ENCODE measurements around the gene BRD2.

Gene BRD2

DNA sequence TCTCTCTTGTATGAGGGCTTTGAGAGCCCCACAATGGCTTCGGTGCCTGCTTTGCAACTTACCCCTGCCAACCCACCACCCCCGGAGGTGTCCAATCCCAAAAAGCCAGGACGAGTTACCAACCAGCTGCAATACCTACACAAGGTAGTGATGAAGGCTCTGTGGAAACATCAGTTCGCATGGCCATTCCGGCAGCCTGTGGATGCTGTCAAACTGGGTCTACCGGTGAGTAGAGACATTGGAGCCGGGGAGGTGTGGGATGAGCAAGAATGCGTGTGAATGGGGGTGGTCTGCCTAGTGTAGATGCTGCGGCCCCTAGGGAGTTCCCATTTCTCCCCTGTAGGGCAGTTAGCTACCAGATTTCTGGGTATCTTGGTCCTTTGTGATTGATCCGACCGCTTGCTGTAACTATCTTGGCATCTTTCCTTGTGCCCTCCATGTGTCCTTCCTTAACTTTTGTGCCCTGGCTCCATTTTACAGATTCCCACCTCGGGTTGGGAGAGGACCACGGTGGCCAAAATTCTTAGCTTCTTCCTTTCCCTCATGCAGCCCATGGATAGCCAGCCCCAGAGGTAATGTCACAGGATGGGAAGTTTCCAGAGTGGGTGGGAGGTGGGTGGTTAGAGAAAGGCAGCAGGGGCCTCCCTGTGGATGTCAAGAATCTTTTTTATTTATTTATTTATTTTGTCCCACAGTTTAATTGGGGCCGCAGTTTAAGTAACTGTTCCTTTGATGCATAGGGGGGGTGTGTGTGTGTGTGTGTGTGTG is 6.3 kb downstream of the BRD2 start:
- Histone ChIP-seq H3K9ac (ENCODE audit: low read depth, low read length) (peak overlapping the region; percentile 90), H3K4me3 (ENCODE audit: low read length) (peak overlapping the region; percentile 89), H3K27me3 (ENCODE audit: control insufficient read depth, insufficient read depth, low read length) (no peaks in the 10 kb centered on the region), H3K4me2 (ENCODE audit: low read length) (peak overlapping the region; percentile 90), H3K4me1 (ENCODE audit: control insufficient read depth, insufficient read depth, low read length) (peaks cover 22% of the 10 kb centered on the region), H3K36me3 (ENCODE audit: insufficient read depth, low read length) (peaks cover 81% of the 10 kb centered on the region), H3K9me3 (replicated peaks; ENCODE audit: low read length) (no peaks in the 10 kb centered on the region)

DNA sequence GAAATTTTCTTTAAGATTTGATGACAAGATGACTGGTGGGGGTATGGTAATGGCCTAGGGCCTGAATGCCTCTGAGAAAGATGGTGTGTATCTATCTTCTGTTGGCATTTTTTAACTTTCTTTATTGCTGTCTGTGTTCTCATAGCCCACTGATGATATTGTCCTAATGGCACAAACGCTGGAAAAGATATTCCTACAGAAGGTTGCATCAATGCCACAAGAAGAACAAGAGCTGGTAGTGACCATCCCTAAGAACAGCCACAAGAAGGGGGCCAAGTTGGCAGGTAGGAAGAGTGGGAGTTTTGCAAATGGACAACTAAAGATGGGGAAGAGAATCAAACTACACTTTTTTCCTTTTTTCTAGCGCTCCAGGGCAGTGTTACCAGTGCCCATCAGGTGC is 7.5 kb downstream of the BRD2 start:
- Histone ChIP-seq H3K9ac (ENCODE audit: low read depth, low read length) (peak overlapping the region; percentile 90), H3K4me3 (ENCODE audit: low read length) (peak overlapping the region; percentile 89), H3K4me2 (ENCODE audit: low read length) (peak overlapping the region; percentile 90), H3K36me3 (ENCODE audit: insufficient read depth, low read length) (peaks cover 92% of the 10 kb centered on the region), H3K9me3 (replicated peaks; ENCODE audit: low read length) (no peaks in the 10 kb centered on the region), H3K27me3 (ENCODE audit: control insufficient read depth, insufficient read depth, low read length) (no peaks in the 10 kb centered on the region), H3K4me1 (ENCODE audit: control insufficient read depth, insufficient read depth, low read length) (peaks cover 22% of the 10 kb centered on the region)

DNA sequence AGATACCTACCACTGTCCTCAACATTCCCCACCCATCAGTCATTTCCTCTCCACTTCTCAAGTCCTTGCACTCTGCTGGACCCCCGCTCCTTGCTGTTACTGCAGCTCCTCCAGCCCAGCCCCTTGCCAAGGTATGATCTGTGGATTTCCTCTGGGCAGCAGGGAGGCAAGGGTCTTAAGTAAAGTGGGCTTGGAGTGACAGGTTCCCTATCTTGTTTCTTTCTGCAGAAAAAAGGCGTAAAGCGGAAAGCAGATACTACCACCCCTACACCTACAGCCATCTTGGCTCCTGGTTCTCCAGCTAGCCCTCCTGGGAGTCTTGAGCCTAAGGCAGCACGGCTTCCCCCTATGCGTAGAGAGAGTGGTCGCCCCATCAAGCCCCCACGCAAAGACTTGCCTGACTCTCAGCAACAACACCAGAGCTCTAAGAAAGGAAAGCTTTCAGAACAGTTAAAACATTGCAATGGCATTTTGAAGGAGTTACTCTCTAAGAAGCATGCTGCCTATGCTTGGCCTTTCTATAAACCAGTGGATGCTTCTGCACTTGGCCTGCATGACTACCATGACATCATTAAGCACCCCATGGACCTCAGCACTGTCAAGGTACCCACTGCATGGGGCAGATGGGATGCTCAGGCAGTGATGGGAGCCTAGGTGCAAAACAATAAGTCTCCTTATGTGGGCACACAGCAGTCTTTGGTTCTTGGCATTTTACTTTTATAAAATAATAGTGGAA is 8.1 kb downstream of the BRD2 start:
- peaks cover 94% of the 10 kb centered on the region for H3K36me3 ChIP-seq (ENCODE audit: insufficient read depth, low read length)
- H3K9ac ChIP-seq (ENCODE audit: low read depth, low read length): peak overlapping the region; percentile 5
- H3K4me3 ChIP-seq (ENCODE audit: low read length): peak overlapping the region; percentile 89
- peaks cover 22% of the 10 kb centered on the region for H3K4me1 ChIP-seq (ENCODE audit: control insufficient read depth, insufficient read depth, low read length)
- H3K27me3 ChIP-seq (ENCODE audit: control insufficient read depth, insufficient read depth, low read length): no peaks in the 10 kb centered on the region
- H3K4me2 ChIP-seq (ENCODE audit: low read length): peak overlapping the region; percentile 90
- no peaks in the 10 kb centered on the region for H3K9me3 ChIP-seq (replicated peaks; ENCODE audit: low read length)

DNA sequence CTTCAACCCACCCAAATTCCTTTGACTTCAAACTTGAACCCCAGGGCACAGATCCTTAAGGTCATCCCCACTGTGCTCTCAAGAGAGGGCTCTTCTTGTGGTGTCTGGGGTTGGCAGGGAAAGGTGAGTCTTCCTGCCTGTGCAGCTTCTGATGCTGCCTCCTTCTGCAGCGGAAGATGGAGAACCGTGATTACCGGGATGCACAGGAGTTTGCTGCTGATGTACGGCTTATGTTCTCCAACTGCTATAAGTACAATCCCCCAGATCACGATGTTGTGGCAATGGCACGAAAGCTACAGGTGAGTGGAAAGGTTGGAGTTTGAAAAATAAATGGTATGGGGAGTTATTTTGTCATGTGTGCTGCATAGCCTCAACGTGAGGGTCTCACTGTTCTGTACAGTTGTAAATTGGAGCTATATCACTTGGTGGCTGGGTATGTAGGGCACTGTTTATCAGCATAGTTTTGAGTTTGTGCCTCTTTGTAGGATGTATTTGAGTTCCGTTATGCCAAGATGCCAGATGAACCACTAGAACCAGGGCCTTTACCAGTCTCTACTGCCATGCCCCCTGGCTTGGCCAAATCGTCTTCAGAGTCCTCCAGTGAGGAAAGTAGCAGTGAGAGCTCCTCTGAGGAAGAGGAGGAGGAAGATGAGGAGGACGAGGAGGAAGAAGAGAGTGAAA is 9.0 kb downstream of the BRD2 start:
- peaks cover 99% of the 10 kb centered on the region for H3K36me3 ChIP-seq (ENCODE audit: insufficient read depth, low read length)
- H3K9me3 ChIP-seq (replicated peaks; ENCODE audit: low read length): no peaks in the 10 kb centered on the region
- H3K9ac ChIP-seq (ENCODE audit: low read depth, low read length): peak overlapping the region; percentile 8
- H3K27me3 ChIP-seq (ENCODE audit: control insufficient read depth, insufficient read depth, low read length): no peaks in the 10 kb centered on the region
- H3K4me2 ChIP-seq (ENCODE audit: low read length): peak overlapping the region; percentile 90
- no peak overlapping the region for H3K4me3 ChIP-seq (ENCODE audit: low read length)
- peaks cover 22% of the 10 kb centered on the region for H3K4me1 ChIP-seq (ENCODE audit: control insufficient read depth, insufficient read depth, low read length)

DNA sequence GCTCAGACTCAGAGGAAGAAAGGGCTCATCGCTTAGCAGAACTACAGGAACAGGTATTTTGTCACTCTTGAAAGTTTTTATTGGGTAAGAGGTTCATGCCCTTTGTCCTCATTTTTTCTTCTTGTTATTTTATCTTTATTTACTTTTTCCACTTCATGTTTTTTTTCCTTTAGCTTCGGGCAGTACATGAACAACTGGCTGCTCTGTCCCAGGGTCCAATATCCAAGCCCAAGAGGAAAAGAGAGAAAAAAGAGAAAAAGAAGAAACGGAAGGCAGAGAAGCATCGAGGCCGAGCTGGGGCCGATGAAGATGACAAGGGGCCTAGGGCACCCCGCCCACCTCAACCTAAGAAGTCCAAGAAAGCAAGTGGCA is 9.5 kb downstream of the BRD2 start:
- Histone ChIP-seq H3K4me3 (ENCODE audit: low read length) (no peak overlapping the region), H3K9me3 (replicated peaks; ENCODE audit: low read length) (no peaks in the 10 kb centered on the region)

DNA sequence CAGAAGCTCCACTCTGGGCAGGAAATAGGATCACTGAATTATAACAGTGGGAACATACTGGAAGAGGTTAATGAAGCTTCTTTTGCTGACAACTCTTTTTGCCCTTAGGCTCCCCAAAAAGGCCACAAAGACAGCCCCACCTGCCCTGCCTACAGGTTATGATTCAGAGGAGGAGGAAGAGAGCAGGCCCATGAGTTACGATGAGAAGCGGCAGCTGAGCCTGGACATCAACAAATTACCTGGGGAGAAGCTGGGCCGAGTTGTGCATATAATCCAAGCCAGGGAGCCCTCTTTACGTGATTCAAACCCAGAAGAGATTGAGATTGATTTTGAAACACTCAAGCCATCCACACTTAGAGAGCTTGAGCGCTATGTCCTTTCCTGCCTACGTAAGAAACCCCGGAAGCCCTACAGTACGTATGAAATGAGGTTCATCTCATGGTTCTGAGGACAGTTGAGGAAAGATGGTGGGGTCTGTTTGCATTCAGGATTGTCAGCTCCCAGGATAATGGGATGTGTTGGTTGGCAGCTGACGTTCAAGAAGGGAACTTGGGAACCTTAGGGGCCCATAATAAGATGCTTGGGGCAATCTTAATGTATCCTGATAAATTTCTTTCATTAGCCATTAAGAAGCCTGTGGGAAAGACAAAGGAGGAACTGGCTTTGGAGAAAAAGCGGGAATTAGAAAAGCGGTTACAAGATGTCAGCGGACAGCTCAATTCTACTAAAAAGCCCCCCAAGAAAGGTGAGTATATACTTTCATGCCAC is 11.5 kb downstream of the BRD2 start:
- no peak overlapping the region for H3K4me3 ChIP-seq (ENCODE audit: low read length)
- no peaks in the 10 kb centered on the region for H3K27me3 ChIP-seq (ENCODE audit: control insufficient read depth, insufficient read depth, low read length)
- H3K9me3 ChIP-seq (replicated peaks; ENCODE audit: low read length): no peaks in the 10 kb centered on the region
- H3K9ac ChIP-seq (ENCODE audit: low read depth, low read length): no peak overlapping the region
- peaks cover 22% of the 10 kb centered on the region for H3K4me1 ChIP-seq (ENCODE audit: control insufficient read depth, insufficient read depth, low read length)
- no peak overlapping the region for H3K4me2 ChIP-seq (ENCODE audit: low read length)
- H3K36me3 ChIP-seq (ENCODE audit: insufficient read depth, low read length): peaks cover 84% of the 10 kb centered on the region

More for the DNA sequence above, 9.5 kb downstream of the BRD2 start:
- H3K27me3 ChIP-seq (ENCODE audit: control insufficient read depth, insufficient read depth, low read length): no peaks in the 10 kb centered on the region
- H3K4me2 ChIP-seq (ENCODE audit: low read length): peak overlapping the region; percentile 90
- H3K36me3 ChIP-seq (ENCODE audit: insufficient read depth, low read length): peaks cover 99% of the 10 kb centered on the region
- H3K9ac ChIP-seq (ENCODE audit: low read depth, low read length): no peak overlapping the region
- peaks cover 22% of the 10 kb centered on the region for H3K4me1 ChIP-seq (ENCODE audit: control insufficient read depth, insufficient read depth, low read length)

DNA sequence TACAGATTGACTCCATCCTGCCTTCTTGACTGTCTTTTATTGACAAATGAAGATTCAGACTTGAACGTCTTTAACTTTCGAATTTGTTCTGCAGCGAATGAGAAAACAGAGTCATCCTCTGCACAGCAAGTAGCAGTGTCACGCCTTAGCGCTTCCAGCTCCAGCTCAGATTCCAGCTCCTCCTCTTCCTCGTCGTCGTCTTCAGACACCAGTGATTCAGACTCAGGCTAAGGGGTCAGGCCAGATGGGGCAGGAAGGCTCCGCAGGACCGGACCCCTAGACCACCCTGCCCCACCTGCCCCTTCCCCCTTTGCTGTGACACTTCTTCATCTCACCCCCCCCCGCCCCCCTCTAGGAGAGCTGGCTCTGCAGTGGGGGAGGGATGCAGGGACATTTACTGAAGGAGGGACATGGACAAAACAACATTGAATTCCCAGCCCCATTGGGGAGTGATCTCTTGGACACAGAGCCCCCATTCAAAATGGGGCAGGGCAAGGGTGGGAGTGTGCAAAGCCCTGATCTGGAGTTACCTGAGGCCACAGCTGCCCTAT is 12.2 kb downstream of the BRD2 start:
- H3K4me1 ChIP-seq (ENCODE audit: control insufficient read depth, insufficient read depth, low read length): peaks cover 18% of the 10 kb centered on the region
- H3K27me3 ChIP-seq (ENCODE audit: control insufficient read depth, insufficient read depth, low read length): no peaks in the 10 kb centered on the region
- no peak overlapping the region for H3K4me3 ChIP-seq (ENCODE audit: low read length)
- H3K9me3 ChIP-seq (replicated peaks; ENCODE audit: low read length): no peaks in the 10 kb centered on the region
- no peak overlapping the region for H3K4me2 ChIP-seq (ENCODE audit: low read length)
- H3K9ac ChIP-seq (ENCODE audit: low read depth, low read length): no peak overlapping the region
- peaks cover 78% of the 10 kb centered on the region for H3K36me3 ChIP-seq (ENCODE audit: insufficient read depth, low read length)

DNA sequence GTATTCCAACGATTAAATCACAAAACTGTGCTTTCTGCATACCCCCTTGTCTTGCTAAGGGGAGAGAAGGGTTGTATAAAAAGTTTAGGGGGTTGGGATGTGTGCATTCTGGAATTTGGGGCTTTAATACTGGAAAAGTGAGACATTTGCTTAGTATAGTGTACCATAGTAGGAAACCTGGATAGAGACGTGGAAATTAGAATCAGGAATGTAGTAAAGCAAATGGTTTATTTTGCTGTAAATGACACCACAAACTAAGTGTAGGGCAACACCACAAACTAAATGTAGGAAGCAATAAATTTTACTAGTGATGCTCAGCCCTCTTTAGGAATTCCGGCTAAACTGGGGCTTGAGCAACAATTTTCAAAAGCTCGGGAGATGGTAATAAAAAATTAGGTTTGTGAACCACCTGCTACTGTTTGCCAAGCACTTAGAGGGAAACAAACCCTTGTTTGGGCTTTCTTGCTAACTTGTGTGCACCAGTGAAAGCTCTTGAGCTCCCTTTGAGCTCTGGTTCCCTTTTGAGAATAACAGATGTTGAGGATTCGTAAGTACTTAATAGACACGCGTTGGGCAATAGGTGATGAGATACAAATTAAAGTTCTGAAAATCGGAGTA is 13.8 kb downstream of the BRD2 start:
- H3K4me1 ChIP-seq (ENCODE audit: control insufficient read depth, insufficient read depth, low read length): peaks cover 3% of the 10 kb centered on the region
- no peaks in the 10 kb centered on the region for H3K9me3 ChIP-seq (replicated peaks; ENCODE audit: low read length)
- no peaks in the 10 kb centered on the region for H3K27me3 ChIP-seq (ENCODE audit: control insufficient read depth, insufficient read depth, low read length)
- peaks cover 61% of the 10 kb centered on the region for H3K36me3 ChIP-seq (ENCODE audit: insufficient read depth, low read length)
- no peak overlapping the region for H3K9ac ChIP-seq (ENCODE audit: low read depth, low read length)
- no peak overlapping the region for H3K4me2 ChIP-seq (ENCODE audit: low read length)
- H3K4me3 ChIP-seq (ENCODE audit: low read length): no peak overlapping the region

DNA sequence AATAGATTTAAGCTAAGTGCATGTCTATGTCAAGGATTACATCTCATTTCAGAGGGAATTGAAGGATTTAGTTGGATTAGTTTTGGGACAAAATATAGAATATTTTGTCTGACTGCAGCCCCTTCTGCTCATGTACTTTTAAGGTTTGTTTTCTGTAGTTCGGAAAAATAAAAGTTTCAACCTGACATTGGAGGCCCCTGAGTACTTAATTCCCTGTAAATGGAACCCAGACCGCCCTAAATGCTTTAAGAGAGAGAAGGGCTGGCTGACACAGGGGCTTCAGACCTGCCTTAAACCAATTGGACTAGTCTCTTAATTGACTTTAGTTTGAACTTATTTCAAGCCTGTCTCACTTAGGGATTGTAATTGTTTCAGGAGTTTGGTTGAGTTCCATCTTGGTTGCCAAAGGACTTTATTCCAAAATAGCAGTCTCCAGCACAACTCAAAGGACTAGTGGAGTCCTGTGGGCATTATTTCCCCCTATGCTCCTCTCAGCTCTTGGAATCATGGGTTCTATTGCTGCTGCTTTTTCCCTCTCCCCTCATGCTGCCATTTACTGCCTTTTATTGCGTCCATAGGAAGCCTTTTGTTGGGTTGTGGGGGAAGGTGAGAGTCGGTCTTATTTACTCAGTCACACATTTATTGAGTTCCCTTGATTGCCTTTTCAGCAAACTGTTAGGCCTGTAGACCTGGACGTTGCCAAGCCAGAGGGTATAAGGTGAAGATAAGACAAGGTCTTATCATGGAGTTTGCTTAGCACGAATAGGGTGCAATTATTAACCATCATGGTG is 14.5 kb downstream of the BRD2 start:
- H3K9me3 ChIP-seq (replicated peaks; ENCODE audit: low read length): no peaks in the 10 kb centered on the region
- no peak overlapping the region for H3K9ac ChIP-seq (ENCODE audit: low read depth, low read length)
- no peak overlapping the region for H3K4me2 ChIP-seq (ENCODE audit: low read length)
- H3K4me1 ChIP-seq (ENCODE audit: control insufficient read depth, insufficient read depth, low read length): no peaks in the 10 kb centered on the region
- peaks cover 3% of the 10 kb centered on the region for H3K27me3 ChIP-seq (ENCODE audit: control insufficient read depth, insufficient read depth, low read length)
- no peak overlapping the region for H3K4me3 ChIP-seq (ENCODE audit: low read length)
- peaks cover 54% of the 10 kb centered on the region for H3K36me3 ChIP-seq (ENCODE audit: insufficient read depth, low read length)

DNA sequence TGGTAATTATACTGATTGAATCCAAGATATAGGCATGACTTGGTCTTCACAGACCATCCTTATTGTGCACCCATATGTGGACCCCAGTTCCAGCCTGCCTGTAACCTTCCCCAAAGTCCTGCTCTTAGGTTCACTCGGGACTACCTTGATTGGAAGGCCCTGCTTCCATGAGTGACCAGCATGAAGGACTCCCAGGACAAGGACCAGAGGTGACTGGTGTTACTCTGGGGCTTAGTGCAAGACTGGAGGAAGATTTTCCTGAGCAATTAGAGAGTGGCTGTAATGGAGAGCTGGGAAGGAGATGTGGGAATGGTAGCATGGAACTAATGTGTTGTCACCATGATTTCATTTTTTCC is 15.1 kb downstream of the BRD2 start:
- Histone ChIP-seq H3K9me3 (replicated peaks; ENCODE audit: low read length) (no peaks in the 10 kb centered on the region), H3K4me3 (ENCODE audit: low read length) (no peak overlapping the region), H3K4me2 (ENCODE audit: low read length) (no peak overlapping the region), H3K9ac (ENCODE audit: low read depth, low read length) (no peak overlapping the region), H3K36me3 (ENCODE audit: insufficient read depth, low read length) (peaks cover 49% of the 10 kb centered on the region), H3K27me3 (ENCODE audit: control insufficient read depth, insufficient read depth, low read length) (peaks cover 7% of the 10 kb centered on the region), H3K4me1 (ENCODE audit: control insufficient read depth, insufficient read depth, low read length) (no peaks in the 10 kb centered on the region)
